ENCODE results near the gene MS4A6E.
"Not testable (repeated sequence)": the region's sequence is repeated elsewhere in the genome, so short reads cannot be mapped to it uniquely, and the experiment has no call there.

MS4A6E gene

DNA sequence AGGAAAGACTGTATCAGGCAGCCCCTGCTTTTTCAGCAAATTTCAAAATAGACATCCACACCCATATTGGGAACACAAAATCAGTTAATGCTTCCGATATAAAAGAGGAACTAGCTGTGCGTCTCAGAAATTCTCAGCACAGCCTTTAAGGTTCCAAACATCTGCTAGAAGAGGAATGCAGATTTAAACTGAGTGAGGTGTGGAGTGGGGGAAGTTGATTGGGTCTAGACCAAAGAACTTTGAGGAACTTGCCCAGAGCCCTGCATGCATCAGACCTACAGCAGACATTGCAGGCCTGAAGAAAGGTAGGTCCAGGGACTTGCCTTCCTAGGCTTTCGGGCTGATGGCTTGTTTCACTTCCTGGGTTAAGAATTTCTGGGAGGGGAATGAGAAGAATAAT lies 46.6 kb upstream of the MS4A6E start, which contains the start of gene MS4A4A (continued):
- TF ChIP-seq ZNF10 (tag by site-specific recombination; IDR thresholded peaks at IDR 0.05) (no peak), ZBTB21 (tag by site-specific recombination; IDR thresholded peaks at IDR 0.05) (no peak), BCL11B (tag by site-specific recombination; IDR thresholded peaks at IDR 0.05; ENCODE audit: low read depth) (no peak)

DNA sequence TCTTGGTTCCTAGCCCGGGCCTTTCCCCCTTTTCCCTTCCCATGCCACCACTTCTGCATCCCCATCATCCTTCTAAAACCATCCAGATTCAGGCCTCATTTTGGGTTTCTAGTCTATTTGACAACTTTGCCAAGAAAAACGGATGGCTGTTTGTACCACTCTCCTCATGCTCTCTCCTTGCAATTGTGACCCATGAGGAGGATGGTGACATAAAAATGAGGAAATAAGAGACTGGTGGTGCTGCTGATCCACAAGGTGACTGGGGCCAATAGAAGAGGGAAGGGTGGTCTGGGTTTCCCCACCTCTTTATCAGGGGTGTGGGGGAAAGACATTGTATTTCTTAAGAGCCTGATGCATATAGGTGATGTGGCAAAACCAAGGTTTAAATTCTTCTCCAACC lies 45.6 kb upstream of the MS4A6E start:
- POLR2A ChIA-PET: no interaction called here
- TF ChIP-seq, protein P1, sequence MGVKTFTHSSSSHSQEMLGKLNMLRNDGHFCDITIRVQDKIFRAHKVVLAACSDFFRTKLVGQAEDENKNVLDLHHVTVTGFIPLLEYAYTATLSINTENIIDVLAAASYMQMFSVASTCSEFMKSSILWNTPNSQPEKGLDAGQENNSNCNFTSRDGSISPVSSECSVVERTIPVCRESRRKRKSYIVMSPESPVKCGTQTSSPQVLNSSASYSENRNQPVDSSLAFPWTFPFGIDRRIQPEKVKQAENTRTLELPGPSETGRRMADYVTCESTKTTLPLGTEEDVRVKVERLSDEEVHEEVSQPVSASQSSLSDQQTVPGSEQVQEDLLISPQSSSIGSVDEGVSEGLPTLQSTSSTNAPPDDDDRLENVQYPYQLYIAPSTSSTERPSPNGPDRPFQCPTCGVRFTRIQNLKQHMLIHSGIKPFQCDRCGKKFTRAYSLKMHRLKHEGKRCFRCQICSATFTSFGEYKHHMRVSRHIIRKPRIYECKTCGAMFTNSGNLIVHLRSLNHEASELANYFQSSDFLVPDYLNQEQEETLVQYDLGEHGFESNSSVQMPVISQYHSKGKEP (tag by site-specific recombination; IDR thresholded peaks at IDR 0.05): no peak
- TF ChIP-seq ZBTB17 (tag by site-specific recombination; IDR thresholded peaks at IDR 0.05): no peak
- no peak for TF ChIP-seq ZNF624 (tag by site-specific recombination; IDR thresholded peaks at IDR 0.05)
- no peak for TF ChIP-seq ZNF175 (tag by site-specific recombination; IDR thresholded peaks at IDR 0.05)
- no peak for TF ChIP-seq ZNF621 (tag by site-specific recombination; IDR thresholded peaks at IDR 0.05)
- TF ChIP-seq, protein P2, sequence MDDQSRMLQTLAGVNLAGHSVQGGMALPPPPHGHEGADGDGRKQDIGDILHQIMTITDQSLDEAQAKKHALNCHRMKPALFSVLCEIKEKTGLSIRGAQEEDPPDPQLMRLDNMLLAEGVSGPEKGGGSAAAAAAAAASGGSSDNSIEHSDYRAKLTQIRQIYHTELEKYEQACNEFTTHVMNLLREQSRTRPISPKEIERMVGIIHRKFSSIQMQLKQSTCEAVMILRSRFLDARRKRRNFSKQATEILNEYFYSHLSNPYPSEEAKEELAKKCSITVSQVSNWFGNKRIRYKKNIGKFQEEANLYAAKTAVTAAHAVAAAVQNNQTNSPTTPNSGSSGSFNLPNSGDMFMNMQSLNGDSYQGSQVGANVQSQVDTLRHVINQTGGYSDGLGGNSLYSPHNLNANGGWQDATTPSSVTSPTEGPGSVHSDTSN (CRISPR knock-in tag; IDR thresholded peaks at IDR 0.05): no peak
- TF ChIP-seq, protein P3, sequence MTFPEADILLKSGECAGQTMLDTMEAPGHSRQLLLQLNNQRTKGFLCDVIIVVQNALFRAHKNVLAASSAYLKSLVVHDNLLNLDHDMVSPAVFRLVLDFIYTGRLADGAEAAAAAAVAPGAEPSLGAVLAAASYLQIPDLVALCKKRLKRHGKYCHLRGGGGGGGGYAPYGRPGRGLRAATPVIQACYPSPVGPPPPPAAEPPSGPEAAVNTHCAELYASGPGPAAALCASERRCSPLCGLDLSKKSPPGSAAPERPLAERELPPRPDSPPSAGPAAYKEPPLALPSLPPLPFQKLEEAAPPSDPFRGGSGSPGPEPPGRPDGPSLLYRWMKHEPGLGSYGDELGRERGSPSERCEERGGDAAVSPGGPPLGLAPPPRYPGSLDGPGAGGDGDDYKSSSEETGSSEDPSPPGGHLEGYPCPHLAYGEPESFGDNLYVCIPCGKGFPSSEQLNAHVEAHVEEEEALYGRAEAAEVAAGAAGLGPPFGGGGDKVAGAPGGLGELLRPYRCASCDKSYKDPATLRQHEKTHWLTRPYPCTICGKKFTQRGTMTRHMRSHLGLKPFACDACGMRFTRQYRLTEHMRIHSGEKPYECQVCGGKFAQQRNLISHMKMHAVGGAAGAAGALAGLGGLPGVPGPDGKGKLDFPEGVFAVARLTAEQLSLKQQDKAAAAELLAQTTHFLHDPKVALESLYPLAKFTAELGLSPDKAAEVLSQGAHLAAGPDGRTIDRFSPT (tag by site-specific recombination; IDR thresholded peaks at IDR 0.05): no peak
- TF ChIP-seq, protein P4, sequence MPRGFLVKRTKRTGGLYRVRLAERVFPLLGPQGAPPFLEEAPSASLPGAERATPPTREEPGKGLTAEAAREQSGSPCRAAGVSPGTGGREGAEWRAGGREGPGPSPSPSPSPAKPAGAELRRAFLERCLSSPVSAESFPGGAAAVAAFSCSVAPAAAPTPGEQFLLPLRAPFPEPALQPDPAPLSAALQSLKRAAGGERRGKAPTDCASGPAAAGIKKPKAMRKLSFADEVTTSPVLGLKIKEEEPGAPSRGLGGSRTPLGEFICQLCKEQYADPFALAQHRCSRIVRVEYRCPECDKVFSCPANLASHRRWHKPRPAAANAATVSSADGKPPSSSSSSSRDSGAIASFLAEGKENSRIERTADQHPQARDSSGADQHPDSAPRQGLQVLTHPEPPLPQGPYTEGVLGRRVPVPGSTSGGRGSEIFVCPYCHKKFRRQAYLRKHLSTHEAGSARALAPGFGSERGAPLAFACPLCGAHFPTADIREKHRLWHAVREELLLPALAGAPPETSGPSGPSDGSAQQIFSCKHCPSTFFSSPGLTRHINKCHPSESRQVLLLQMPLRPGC (tag by site-specific recombination; IDR thresholded peaks at IDR 0.05): no peak
- CTCF ChIA-PET: no interaction called here
- Histone ChIP-seq H3K4me3 (ENCODE audit: low read depth, low read length) (no peak overlapping the region), H3K4me1 (ENCODE audit: control insufficient read depth, insufficient read depth, low read length) (no peaks in the 10 kb centered on the region), H3K36me3 (ENCODE audit: control insufficient read depth in 2 of 2, insufficient read depth in 1 of 2, low read length in 2 of 2) (no peaks in the 10 kb centered on the region), H3K27ac (ENCODE audit: extremely low read depth, low read depth, low read length) (no peak overlapping the region), H3K9me3 (ENCODE audit: control insufficient read depth, insufficient read depth, low read depth, low read length) (no peaks in the 10 kb centered on the region)

DNA sequence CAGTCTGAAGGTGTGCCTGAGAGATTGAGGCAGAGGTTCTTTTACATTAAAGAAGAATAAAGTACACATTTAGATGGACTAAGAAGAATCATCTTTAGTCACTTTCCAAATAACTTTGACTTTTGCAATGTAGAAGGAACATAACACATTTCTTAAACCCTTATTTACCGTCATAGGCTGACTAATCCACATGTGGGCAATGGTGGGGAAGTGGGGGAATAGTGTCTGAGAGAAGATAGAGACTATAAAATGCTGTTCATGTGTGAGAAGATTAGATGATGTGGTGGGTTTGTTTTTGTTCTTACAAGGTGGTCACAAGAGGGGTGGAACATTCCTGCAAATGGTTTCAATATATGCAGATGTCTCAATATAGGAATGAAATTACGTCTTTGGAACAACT lies 44.8 kb upstream of the MS4A6E start:
- H3K4me1 ChIP-seq (ENCODE audit: control insufficient read depth, insufficient read depth, low read length): no peaks in the 10 kb centered on the region

DNA sequence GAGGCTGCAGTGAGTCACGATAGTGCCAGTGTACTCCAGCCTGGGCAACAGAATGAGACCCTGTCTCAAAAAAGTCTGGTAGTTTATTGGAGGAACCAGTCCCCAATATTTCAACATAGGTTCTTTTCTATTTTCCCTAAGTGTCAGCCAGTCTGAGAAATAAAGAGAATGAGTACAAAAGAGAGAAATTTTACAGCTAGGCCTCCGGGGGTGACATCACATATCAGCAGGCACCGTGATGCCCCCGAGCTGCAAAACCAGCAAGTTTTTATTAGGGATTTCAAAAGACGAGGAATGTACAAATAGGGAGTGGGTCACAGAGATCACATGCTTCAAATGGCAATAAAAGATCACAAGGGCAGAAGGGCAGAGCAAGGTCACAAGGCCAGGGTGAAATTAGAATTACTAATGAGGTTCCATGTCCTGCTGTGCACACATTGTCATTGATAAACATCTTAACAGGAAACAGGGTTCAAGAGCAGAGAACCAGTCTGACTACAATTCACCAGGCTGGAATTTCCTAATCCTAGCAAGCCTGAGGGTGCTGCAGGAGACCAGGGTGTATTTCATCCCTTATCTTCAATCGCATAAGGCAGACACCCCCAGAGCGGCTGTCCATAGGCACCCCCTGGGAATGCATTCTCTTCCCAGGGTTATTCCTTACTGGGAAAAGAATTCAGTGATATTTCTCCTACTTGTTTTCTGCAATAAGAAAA lies 41.5 kb upstream of the MS4A6E start:
- H3K4me3 ChIP-seq (ENCODE audit: low read depth, low read length); H3K36me3 ChIP-seq (ENCODE audit: control insufficient read depth in 2 of 2, insufficient read depth in 1 of 2, low read length in 2 of 2); POLR2A ChIA-PET; H3K9me3 ChIP-seq (ENCODE audit: control insufficient read depth, insufficient read depth, low read depth, low read length); H3K4me1 ChIP-seq (ENCODE audit: control insufficient read depth, insufficient read depth, low read length); H3K27ac ChIP-seq (ENCODE audit: extremely low read depth, low read depth, low read length): not testable (repeated sequence)
- CTCF ChIA-PET: interaction anchor here (0.6 to 0.7 kb wide), 2 partner anchors 20 to 1227 kb away, joined by 3 read pairs; no protein-coding TSS in a partner anchor

More for the DNA sequence above, 44.8 kb upstream of the MS4A6E start:
- no peak overlapping the region for H3K4me3 ChIP-seq (ENCODE audit: low read depth, low read length)
- ChIA-PET POLR2A (no interaction called here), CTCF (interaction anchor here (0.7 kb wide), 1 partner anchor 51 kb away, joined by 4 read pairs; no protein-coding TSS in a partner anchor)
- no peaks in the 10 kb centered on the region for H3K9me3 ChIP-seq (ENCODE audit: control insufficient read depth, insufficient read depth, low read depth, low read length)
- no peak overlapping the region for H3K27ac ChIP-seq (ENCODE audit: extremely low read depth, low read depth, low read length)
- H3K36me3 ChIP-seq (ENCODE audit: control insufficient read depth in 2 of 2, insufficient read depth in 1 of 2, low read length in 2 of 2): no peaks in the 10 kb centered on the region
- TF ChIP-seq, protein P5, sequence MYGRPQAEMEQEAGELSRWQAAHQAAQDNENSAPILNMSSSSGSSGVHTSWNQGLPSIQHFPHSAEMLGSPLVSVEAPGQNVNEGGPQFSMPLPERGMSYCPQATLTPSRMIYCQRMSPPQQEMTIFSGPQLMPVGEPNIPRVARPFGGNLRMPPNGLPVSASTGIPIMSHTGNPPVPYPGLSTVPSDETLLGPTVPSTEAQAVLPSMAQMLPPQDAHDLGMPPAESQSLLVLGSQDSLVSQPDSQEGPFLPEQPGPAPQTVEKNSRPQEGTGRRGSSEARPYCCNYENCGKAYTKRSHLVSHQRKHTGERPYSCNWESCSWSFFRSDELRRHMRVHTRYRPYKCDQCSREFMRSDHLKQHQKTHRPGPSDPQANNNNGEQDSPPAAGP (tag by site-specific recombination; IDR thresholded peaks at IDR 0.05): no peak
- TF ChIP-seq HOXC10 (CRISPR knock-in tag; IDR thresholded peaks at IDR 0.05): no peak
- TF ChIP-seq ZNF155 (tag by site-specific recombination; IDR thresholded peaks at IDR 0.05): no peak
- TF ChIP-seq ZNF37A (tag by site-specific recombination; IDR thresholded peaks at IDR 0.05): no peak
- no peak for TF ChIP-seq ZNF350 (tag by site-specific recombination; IDR thresholded peaks at IDR 0.05)
- no peak for TF ChIP-seq BCL11A (tag by site-specific recombination; IDR thresholded peaks at IDR 0.05; ENCODE audit: low read depth)
- TF ChIP-seq, protein P6, sequence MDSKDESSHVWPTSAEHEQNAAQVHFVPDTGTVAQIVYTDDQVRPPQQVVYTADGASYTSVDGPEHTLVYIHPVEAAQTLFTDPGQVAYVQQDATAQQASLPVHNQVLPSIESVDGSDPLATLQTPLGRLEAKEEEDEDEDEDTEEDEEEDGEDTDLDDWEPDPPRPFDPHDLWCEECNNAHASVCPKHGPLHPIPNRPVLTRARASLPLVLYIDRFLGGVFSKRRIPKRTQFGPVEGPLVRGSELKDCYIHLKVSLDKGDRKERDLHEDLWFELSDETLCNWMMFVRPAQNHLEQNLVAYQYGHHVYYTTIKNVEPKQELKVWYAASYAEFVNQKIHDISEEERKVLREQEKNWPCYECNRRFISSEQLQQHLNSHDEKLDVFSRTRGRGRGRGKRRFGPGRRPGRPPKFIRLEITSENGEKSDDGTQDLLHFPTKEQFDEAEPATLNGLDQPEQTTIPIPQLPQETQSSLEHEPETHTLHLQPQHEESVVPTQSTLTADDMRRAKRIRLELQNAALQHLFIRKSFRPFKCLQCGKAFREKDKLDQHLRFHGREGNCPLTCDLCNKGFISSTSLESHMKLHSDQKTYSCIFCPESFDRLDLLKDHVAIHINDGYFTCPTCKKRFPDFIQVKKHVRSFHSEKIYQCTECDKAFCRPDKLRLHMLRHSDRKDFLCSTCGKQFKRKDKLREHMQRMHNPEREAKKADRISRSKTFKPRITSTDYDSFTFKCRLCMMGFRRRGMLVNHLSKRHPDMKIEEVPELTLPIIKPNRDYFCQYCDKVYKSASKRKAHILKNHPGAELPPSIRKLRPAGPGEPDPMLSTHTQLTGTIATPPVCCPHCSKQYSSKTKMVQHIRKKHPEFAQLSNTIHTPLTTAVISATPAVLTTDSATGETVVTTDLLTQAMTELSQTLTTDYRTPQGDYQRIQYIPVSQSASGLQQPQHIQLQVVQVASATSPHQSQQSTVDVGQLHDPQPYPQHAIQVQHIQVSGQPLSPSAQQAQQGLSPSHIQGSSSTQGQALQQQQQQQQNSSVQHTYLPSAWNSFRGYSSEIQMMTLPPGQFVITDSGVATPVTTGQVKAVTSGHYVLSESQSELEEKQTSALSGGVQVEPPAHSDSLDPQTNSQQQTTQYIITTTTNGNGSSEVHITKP (tag by site-specific recombination; IDR thresholded peaks at IDR 0.05): no peak

All from HEK293 (cell line).